ENCODE measurements around the gene BRD1. TPM values are rescaled to one million over a fixed set of nuclear protein-coding genes. Genes with fewer than 3 reads are reported as not detected.

Gene BRD1
- total RNA-seq, 4 donors from 2014 or later, result 15.6 to 25.2 (median 18.1) TPM

- H3K36me3 ChIP-seq, result no peaks in the 10 kb centered on the region
- intact Hi-C loops (cut with DNase I; ENCODE audit: low total_unique reads) (no loop called here), in situ Hi-C loops (cut with MboI; ENCODE audit: low sequenced_read_pairs in 4 of 4) (no loop called here)
- ATAC-seq (no peak), DNase-seq (no peak)
- H3K9me3 ChIP-seq, result no peaks in the 10 kb centered on the region
- no peaks in the 10 kb centered on the region for H3K4me1 ChIP-seq
- TF ChIP-seq POLR2A (IDR thresholded peaks at IDR 0.05) (no peak), CTCF (IDR thresholded peaks at IDR 0.05 in 4 of 5, conservative IDR thresholded peaks at IDR 0.05 in 1 of 5) (no peak)
- H3K27me3 ChIP-seq, result peaks cover 41 to 58% (median 42%) of the 10 kb centered on the region in 3 donors
- H3K4me3 ChIP-seq, result no peak overlapping the region
- no peak overlapping the region for H3K27ac ChIP-seq
Observed at GRCh38 chr22:49727881-49728569, 99.6 kb downstream of the BRD1 start.

DNA sequence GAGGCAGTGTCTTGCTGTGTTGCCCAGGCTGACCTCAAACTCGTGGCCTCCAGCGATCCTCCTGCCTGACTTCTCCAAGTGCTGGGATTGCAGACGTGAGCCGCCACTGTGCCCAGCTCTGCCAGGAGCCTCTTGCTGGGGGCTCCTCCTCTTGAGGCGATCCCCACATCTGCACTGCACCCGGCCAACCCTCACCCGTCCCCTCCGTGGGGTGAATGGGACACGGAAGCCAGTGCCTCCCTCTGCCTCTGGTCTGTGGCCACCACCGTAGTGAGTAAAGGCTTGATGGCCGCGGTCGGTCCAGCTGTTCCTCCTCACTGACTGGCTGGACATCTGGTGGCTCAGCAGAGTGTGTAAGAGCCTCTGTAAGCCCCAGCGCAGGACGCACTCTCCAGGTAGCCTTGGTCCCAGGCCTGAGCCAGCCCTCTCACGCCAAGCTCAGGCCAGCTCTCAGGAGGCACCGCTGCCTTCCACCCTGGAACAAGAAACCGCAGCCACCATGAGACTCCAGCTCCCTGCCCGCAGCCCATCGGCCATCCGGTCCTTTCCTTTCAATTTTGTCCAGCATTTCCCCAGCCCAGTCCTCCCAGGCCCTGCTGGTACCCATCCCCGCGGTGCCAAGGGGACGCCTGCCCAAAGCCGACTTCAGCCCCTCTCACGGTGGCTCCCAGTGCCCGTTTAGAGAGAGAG lies 100.3 kb downstream of the BRD1 start:
- TF ChIP-seq POLR2A (IDR thresholded peaks at IDR 0.05) (no peak), CTCF (IDR thresholded peaks at IDR 0.05 in 4 of 5, conservative IDR thresholded peaks at IDR 0.05 in 1 of 5) (no peak)
- Histone ChIP-seq H3K27ac (no peak overlapping the region), H3K4me3 (no peak overlapping the region), H3K4me1 (no peaks in the 10 kb centered on the region), H3K27me3 (peaks cover 41 to 62% (median 42%) of the 10 kb centered on the region in 3 donors), H3K36me3 (no peaks in the 10 kb centered on the region), H3K9me3 (no peaks in the 10 kb centered on the region)
- no peak for DNase-seq
- ATAC-seq, result no peak
- in situ Hi-C loops (cut with MboI; ENCODE audit: low sequenced_read_pairs in 4 of 4) (no loop called here), intact Hi-C loops (cut with DNase I; ENCODE audit: low total_unique reads) (no loop called here)

DNA sequence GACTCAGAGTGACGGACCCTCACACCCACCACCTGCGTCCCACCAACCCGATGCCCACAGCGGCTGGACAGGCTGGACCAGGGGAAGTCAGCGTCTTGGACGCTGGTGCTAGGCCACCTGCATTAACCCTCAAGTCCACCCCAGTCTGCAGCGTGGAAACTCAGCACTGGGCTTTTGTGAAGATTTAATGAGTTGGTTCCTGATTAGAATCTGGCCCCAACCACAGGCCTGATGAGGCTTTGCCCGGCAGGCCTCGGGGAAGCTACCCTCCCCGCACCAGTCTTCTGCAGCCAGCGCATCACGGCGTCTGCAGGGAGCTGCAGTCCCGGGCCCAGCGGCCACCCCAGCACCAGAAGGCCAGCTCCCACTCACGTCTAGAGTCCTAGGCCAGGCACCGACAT lies 101.0 kb downstream of the BRD1 start:
- DNase-seq (no peak), ATAC-seq (no peak)
- Histone ChIP-seq H3K9me3 (no peaks in the 10 kb centered on the region), H3K27ac (no peak overlapping the region), H3K4me3 (no peak overlapping the region), H3K27me3 (peaks cover 41 to 62% (median 42%) of the 10 kb centered on the region in 3 donors), H3K36me3 (no peaks in the 10 kb centered on the region), H3K4me1 (no peaks in the 10 kb centered on the region)
- in situ Hi-C loops (cut with MboI; ENCODE audit: low sequenced_read_pairs in 4 of 4) (no loop called here), intact Hi-C loops (cut with DNase I; ENCODE audit: low total_unique reads) (no loop called here)
- TF ChIP-seq CTCF (IDR thresholded peaks at IDR 0.05 in 4 of 5, conservative IDR thresholded peaks at IDR 0.05 in 1 of 5), result no peak
- no peak for TF ChIP-seq POLR2A (IDR thresholded peaks at IDR 0.05)

DNA sequence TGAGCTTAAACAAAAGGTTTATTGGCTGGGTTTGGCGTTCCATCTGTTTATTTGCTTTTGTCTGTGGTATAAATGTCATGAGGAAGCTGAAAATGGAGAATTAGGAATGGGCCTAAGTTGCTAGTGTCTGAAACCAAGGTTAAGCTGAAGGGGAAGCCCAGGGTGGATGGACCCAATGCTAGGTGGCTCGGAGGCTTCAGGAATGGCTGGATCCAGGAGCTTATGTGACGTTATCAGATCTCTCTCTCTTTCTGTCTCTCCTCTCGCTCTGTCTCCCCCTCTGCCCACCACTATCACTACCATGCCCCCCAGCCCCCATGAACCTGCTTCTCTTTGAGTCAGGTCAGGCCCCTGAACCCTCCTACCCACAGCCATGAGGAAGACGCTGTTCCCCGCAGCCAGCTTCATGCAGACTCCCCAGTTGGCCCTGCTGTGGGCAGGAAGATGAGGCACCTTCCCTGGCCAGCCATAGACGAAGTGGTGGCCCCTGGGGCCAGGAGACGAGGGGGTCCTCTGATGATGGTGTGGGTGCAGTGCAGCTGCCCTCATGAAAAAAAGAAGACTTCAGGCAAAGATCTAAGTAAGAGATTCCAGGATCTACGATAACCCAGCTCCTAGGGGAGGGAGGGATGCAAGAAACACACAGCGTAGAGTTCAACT lies 101.5 kb downstream of the BRD1 start:
- in situ Hi-C loops (cut with MboI; ENCODE audit: low sequenced_read_pairs in 4 of 4) (no loop called here), intact Hi-C loops (cut with DNase I; ENCODE audit: low total_unique reads) (no loop called here)
- no peak for ATAC-seq
- peaks cover 41 to 57% (median 46%) of the 10 kb centered on the region in 3 donors for H3K27me3 ChIP-seq
- H3K36me3 ChIP-seq, result no peaks in the 10 kb centered on the region
- H3K9me3 ChIP-seq, result no peaks in the 10 kb centered on the region
- TF ChIP-seq CTCF (IDR thresholded peaks at IDR 0.05 in 4 of 5, conservative IDR thresholded peaks at IDR 0.05 in 1 of 5), result no peak
- TF ChIP-seq POLR2A (IDR thresholded peaks at IDR 0.05), result no peak
- H3K4me1 ChIP-seq, result no peaks in the 10 kb centered on the region
- H3K27ac ChIP-seq, result no peak overlapping the region
- no peak overlapping the region for H3K4me3 ChIP-seq
- no peak for DNase-seq

Measured in gastrocnemius medialis (tissue), 4 donors.